NCI-H748 treated with DMSO at 0.1 percent for 48 hours (cell line): ENCODE data around the gene SERBP1.
"Not testable (repeated sequence)": the region's sequence is repeated elsewhere in the genome, so short reads cannot be mapped to it uniquely, and the experiment has no call there.

Experiments
- DNase-seq: peaks from one replicate; lab custom pipeline; 2025; lab: John Stamatoyannopoulos, UW

The SERBP1 gene

GRCh38 chr1:67405473-67406245 lies 24.5 kb downstream of the SERBP1 start:
- DNase-seq: no peak

GRCh38 chr1:67404212-67404620 lies 26.0 kb downstream of the SERBP1 start:
- no peak for DNase-seq

DNA sequence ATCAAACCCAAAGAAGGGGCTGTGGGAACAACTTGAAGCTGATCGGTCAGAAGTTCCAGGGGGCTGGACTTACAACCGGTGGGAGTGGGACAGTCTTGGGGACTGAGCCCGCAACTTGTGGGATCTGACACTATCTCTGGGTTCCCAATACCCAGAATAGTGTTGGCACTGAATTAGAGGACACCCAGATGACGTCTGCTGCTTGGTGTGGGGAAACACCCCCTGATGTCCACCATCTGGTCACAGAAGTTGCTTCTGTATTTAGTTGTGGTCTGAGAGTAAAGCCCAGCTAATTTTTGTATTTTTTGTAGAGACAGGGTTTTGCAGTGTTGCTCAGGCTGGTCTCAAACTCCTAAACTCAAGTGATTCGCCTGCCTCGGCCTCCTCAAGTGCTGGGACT lies 28.8 kb downstream of the SERBP1 start:
- no peak for DNase-seq

GRCh38 chr1:67400029-67400786 lies 30.0 kb downstream of the SERBP1 start:
- not testable (repeated sequence) for DNase-seq

DNA sequence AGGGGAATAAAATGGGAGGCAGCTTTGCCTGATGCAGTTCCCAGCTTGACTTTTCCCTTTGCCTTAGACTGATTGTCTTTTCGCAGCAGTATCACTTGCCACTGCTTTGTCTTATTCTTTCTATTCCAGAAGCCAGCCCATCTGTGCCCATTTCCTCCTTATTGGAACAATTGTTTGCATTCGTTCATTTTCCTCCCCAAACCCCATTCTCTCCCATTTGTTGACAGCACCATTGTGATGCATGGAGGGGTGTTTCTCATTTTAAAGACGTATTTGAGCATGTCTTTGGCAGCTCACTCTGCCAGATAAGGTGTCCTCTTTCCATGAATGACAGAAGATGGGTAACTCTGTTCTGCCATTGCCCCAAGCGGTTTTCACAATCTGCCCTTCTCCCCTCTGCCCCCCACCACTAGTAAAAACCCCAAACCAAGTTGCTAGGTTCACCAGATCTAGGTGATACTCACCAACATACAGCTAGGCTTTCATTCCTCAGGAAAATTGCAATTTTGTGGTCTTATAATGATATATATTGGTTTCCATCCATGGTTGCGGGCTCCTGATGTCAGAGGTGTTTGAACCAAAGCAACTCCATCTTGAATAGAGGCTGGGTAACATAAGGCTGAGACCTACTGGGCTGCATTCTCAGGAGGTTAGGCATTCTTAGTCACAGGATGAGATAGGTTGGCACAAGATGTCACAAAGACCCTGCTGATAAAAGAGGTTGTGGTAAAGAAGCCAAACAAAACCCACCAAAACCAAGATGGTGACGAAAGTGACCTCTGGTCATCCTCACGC lies 30.8 kb downstream of the SERBP1 start:
- DNase-seq: no peak

DNA sequence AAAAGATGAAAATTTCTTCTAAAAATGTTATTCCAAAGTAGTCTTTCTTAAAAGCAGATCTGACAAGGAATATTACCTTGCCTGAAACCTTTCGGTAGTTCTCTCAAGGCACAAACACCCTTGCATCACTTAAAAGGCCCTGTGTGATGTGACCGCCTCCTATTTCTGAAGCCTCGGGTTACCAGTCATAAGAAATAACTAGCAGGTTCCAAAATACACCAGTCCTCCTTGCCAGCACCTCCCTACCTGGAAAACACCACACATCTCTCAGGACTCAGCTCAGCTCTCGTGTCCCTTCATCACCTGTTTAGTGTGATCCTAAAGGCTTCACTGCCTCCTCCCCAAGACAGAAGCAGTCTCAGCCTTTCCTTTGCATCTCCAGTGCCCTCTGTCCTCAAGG lies 35.7 kb downstream of the SERBP1 start:
- no peak for DNase-seq

GRCh38 chr1:67393737-67394136 lies 36.5 kb downstream of the SERBP1 start:
- DNase-seq: no peak

DNA sequence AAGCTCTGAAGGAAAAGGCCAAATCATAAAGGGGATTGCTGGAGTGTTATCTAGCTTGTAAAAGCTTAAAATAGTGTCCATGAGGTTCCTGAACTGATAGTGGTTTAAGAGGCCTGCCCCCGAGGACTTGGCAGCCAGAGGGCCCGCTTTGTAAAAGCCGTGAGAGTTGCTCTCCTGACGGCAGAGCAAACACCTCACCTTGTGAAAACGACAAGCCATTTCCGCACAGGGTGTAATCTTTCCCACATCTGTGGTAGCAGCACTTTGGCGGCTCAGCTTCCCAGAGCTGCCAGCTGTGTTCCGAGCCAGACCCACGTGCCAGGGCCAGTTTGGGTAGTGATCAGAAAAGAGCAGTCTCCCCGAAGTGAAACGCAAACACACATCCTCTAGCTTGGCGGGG lies 37.0 kb downstream of the SERBP1 start:
- no peak for DNase-seq

DNA sequence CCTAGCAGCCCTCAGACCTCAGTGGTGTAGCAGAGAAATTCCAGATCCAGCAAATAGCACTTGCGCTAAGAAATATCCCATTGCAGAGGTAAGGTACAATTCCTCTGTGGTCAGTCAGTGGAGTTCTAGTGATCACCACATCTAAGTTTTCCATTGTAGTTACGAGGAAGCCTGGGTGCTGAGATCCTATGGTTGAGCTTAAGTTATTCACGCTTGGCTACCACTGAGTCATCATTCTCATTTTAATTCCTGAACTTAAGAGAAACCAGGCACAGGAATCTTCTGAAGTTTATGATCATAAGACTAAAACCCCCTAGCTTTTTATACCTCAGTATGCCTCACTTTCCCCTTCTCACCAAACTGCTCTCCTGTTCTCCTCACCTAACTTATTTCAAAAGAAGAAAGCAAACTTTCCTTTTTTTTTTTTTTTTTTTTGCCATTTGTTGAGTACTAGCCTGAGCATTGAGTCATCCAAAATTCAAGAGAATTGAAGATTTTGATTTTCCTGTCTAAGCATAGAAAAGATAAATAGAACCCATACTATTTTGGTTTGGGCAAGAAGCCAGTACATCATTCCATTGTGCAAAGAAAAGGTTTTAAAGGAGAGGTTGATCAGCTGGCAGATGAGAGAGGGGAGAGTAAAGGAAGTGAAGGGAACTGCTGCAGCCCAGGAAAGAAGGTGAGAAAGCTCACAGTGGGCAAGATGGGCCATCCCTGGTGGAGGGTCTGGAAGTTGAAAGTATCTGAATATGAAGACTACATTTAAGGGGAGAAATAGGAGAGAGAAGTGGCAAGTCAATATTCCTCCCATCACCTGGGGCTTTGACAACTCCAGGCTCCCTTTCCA lies 39.9 kb downstream of the SERBP1 start:
- no peak for DNase-seq

DNA sequence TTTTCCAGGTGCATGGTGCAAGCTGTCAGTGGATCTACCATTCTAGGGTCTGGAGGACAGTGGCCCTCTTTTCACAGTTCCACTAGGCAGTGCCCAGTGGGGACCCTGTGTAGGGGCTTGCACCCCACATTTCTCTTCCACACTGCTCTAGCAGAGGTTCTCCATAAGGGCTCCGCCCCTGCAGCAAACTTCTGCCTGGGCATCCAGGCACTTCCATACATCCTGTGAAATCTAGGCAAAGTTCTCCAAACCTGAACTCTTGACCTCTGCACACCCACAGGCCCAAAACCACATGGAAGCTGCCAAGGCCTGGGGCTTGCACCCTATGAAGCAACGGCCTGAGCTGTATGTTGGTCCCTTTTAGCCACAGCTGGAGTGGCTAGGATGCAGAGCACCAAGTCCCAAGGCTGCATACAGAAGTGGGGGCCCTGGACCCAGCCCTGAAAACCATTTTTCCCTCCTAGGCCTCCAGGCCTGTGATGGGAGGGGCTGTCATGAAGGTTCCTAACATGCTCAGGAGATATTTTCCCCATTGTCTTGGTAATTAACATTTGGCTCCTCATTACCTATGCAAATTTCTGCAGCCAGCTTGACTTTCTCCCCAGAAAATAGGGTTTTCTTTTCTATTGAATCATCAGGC lies 46.1 kb downstream of the SERBP1 start:
- no peak for DNase-seq

- no peak for DNase-seq
Measured at GRCh38 chr1:67382292-67382691, 47.9 kb downstream of the SERBP1 start.

- DNase-seq: no peak
Measured at GRCh38 chr1:67381154-67381553, 49.0 kb downstream of the SERBP1 start.

DNA sequence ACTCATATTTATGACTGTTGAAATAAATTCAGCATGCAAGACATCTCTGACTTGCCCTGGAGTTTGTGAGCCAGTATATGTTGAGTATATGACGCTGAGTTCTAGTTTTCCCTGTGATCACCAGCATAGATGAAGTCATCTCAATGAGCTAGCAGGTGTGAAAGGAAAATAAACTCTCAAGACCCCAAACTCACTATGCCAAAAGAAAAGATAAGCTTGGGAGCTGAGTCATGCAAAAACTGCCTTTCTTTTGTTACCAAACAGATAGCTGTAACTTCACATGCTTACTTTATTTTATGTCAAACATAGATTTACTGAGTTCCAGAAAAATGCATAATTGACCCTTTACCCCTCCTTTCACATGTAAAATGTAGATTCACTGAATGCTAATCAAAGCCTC lies 52.9 kb downstream of the SERBP1 start:
- DNase-seq: no peak

GRCh38 chr1:67376381-67376780 lies 53.8 kb downstream of the SERBP1 start:
- DNase-seq: no peak

- no peak for DNase-seq
Measured at GRCh38 chr1:67372898-67373297, 57.3 kb downstream of the SERBP1 start.

DNA sequence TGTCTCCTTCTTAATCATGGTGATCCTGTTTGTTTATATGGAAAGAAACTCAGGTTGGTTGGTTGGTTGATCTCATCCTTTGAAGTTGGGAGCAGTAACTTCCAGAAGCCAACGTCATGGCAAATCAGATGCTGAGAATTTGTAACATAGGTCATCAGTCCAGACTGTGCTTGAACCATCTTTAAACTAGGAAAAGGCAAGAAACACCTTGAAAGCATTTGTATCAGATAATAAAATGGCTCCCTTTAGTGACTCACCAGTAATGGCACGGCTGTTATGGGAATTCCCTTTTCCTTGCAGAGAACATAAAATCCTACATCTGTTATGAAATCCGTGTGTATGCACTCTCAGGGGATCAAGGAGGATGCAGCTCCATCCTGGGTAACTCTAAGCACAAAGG lies 58.1 kb downstream of the SERBP1 start:
- no peak for DNase-seq

- DNase-seq: no peak
Measured at GRCh38 chr1:67371681-67372080, 58.5 kb downstream of the SERBP1 start.

GRCh38 chr1:67371043-67371442 lies 59.2 kb downstream of the SERBP1 start:
- DNase-seq: no peak

DNA sequence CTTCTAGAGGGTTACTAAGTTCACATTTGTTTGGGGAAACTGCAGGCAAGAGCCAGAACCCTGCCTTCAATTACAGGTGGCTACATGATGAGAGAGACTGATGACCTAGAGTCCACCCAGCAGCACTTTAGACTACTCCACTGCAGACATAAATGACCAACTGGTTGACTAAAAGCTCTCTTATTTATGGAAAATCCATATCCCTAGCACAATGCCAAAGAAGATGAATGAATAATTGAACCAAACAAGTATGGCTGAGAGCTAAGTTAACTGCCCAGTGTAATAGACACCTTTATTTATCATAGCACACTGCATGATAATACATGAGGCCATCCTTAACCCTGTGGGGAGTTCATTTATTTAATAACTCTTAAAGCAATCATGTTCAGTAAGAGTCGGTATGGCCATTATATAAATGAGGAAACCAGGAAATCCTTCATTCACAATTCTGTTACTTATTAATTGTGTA lies 62.1 kb downstream of the SERBP1 start:
- DNase-seq: peak; percentile 87

GRCh38 chr1:67367370-67368045 lies 62.7 kb downstream of the SERBP1 start:
- peak; percentile 87 for DNase-seq

- no peak for DNase-seq
Measured at GRCh38 chr1:67361641-67362040, 68.6 kb downstream of the SERBP1 start.
